ENCODE measurements around the gene SUMO2.
"Not testable (repeated sequence)": the region's sequence is repeated elsewhere in the genome, so short reads cannot be mapped to it uniquely, and the experiment has no call there.

The SUMO2 gene

DNA sequence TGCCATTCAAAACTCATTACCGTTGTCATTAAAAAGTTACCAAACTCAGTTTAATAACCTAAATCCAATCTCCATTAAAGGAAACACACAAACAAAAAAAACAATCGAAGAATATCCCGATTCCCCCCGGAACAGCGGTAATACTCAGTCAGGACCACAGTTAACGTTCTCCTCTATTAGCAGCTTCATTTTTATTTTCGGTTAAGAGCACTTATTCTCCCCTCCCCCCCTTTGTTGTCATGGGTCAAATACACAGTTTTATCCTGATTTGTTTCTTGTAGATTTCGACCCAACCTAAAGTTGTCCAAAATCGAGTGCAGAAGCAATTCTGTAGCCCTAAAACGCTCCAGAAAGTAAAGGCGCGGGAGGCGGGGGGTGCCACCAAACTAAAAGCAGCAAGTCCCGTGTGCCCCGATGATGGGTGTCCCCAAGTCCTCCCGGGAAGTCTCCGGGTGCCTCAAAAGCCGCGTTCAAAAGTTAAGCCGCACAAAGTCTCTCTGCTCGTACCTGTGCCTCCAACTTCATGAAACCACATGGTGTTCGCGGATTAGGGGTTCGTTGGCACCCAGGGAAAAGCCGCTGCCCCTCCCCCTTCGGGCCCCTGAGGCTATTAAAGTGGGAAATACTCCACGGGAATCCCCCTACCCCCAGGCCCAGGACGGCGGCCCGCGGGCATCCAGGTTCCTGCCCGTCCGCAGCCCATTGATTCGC, 996 bp downstream of the SUMO2 start:
- no peak for DNase-seq (ENCODE audit: low read depth, low spot score)

- DNase-seq (ENCODE audit: low read depth, low spot score), result no peak
Observed at GRCh38 chr17:75181110-75181509, 1.6 kb downstream of the SUMO2 start.

GRCh38 chr17:75178453-75178852, 4.3 kb downstream of the SUMO2 start:
- DNase-seq (ENCODE audit: low read depth, low spot score), result no peak

GRCh38 chr17:75176625-75177024, 6.1 kb downstream of the SUMO2 start:
- DNase-seq (ENCODE audit: low read depth, low spot score), result no peak

DNA sequence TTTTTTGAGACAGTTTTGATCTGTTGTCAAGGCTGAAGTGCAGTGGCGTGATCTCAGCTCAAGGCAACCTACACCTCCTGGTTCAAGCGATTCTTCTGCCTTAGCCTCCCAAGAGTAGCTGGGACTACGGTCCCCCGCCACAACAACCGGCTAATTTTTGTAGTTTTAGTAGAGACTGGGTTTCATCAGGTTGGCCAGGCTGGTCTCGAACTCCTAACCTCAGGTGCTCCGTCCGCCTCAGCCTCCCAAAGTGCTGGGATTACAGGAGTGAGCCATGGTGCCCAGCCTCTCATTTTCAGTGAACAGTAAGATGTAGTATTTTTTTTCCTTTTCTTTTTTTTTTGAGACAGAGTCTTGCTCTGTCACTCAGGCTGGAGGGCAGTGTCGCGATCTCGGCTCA, 7.8 kb downstream of the SUMO2 start:
- DNase-seq (ENCODE audit: low read depth, low spot score), result no peak

DNA sequence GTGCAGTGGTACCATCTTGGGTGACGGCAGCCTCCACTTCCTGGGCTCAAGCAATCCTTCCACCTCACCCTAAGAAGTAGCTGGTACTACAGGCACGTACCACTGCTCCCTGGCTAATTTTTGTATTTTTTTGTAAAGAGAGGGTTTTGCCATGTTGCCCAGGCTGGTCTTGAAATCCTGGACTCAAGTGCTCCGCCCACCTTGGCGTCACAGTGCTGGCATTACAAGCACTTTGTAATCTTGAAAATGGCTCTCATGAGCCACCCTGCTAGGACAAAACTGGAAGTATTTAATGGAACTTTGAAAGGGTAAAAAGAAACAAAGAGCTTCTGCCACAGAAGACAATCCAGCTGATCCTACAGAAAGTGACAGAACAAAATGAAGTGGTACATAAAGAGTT, 9.2 kb downstream of the SUMO2 start:
- no peak for DNase-seq (ENCODE audit: low read depth, low spot score)

- no peak for DNase-seq (ENCODE audit: low read depth, low spot score)
Observed at GRCh38 chr17:75168998-75169397, 13.8 kb downstream of the SUMO2 start.

DNA sequence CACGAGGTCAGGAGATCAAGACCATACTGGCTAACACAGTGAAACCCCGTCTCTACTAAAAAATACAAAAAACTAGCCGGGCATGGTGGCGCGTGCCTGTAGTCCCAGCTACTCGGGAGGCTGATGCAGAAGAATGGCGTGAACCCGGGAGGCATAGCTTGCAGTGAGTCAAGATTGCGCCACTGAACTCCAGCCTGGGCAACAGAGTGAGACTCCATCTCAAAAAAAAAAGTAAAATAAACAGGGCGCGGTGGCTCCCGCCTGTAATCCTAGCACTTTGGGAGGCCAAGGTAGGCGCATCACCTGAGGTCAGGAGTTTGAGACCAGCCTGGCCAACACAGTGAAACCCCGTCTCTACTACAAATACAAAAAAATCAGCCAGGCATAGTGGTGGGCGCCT, 18.2 kb downstream of the SUMO2 start:
- not testable (repeated sequence) for DNase-seq (ENCODE audit: low read depth, low spot score)

DNA sequence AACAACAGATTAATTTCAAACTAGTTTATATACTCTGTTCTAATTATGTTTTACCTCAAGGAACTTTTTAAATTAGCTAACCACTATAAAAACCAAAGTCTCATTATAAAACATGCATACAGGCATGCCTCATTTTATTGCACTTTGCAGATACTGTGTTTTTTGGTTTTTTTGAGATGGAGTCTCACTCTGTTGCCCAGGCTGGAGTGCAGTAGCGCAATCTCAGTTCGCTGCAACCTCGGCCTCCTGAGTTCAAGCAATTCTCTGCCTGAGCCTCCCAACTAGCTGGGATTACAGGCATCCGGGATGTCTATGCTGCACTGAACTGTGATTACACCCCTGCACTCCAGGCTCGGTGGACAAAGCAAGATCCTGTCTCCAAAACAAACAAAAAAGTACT, 19.7 kb downstream of the SUMO2 start:
- DNase-seq (ENCODE audit: low read depth, low spot score), result no peak

DNA sequence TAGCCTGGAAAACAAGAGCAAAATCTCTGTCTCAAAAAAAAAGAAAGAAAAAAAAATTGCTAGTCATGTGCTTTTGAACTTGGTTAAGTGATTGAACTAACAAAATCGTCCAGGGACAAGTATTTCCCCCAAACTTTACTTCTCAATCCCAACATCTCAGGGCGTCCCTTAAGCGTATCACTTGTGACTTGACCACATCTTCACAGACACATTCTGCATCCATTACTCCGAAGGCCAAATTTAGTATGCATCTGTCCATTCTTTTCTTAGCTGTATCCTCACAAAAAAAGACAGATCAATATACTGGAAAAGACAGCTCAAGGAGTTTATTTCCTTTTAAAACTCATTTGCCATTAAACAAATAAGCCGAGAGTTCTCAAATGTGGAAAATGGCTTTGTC, 22.5 kb downstream of the SUMO2 start:
- no peak for DNase-seq (ENCODE audit: low read depth, low spot score)

DNA sequence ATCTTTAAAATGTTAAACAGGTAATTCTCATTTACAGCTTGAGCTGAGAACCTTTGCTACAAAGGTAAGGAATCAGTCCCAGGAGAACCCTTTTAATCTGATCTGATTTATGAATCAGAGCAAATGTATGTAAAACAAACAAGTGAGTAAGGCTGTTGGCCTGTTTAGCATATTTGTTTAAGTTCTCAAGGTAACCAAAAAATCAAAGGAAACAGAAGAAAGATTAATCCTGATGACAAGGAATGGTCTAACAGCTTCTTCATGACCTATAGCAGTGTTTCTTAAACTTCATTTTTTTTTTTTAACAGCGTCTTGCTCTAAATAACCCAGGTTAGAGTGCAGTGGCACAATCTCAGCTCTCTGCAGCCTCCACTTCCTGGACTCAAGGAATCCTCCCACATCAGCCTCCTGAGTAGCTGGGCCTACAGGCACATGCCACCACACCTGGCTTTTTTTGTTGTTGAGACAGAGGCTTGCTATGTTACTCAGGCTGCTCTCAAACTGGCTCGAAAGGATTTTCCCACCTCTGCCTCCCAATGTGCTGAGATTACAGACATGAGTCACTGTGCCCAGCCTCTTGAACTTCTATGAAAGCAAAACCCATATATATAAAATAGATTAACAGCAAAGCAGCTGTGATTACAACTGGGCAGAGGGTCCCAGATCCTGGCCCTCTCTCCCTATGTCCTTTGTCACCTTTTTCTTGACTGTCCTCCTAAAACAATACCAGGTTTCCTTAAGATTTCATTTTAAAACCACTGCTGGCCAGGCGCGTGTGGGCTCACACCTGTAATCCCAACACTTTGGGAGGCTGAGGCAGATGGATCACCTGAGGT, 23.3 kb downstream of the SUMO2 start:
- no peak for DNase-seq (ENCODE audit: low read depth, low spot score)

DNA sequence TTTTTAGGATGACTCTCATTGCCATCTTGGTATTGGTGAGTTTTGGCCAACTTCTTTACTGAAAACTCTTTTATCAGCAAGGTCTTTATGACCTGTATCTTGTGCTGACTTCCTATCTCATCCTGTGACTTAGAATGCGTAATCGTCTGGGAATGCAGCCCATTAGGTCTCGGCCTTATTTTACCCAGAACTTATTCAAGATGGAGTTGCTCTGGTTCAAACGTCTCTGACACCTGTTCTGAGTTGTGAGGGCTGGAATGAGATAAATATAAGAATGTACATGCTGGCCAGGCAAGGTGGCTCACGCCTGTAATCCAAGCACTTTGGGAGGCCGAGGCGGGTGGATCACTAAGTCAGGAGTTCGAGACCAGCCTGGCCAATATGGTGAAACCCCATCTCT, 24.3 kb downstream of the SUMO2 start:
- DNase-seq (ENCODE audit: low read depth, low spot score), result not testable (repeated sequence)

GRCh38 chr17:75155191-75155601, 27.6 kb downstream of the SUMO2 start:
- no peak for DNase-seq (ENCODE audit: low read depth, low spot score)

DNA sequence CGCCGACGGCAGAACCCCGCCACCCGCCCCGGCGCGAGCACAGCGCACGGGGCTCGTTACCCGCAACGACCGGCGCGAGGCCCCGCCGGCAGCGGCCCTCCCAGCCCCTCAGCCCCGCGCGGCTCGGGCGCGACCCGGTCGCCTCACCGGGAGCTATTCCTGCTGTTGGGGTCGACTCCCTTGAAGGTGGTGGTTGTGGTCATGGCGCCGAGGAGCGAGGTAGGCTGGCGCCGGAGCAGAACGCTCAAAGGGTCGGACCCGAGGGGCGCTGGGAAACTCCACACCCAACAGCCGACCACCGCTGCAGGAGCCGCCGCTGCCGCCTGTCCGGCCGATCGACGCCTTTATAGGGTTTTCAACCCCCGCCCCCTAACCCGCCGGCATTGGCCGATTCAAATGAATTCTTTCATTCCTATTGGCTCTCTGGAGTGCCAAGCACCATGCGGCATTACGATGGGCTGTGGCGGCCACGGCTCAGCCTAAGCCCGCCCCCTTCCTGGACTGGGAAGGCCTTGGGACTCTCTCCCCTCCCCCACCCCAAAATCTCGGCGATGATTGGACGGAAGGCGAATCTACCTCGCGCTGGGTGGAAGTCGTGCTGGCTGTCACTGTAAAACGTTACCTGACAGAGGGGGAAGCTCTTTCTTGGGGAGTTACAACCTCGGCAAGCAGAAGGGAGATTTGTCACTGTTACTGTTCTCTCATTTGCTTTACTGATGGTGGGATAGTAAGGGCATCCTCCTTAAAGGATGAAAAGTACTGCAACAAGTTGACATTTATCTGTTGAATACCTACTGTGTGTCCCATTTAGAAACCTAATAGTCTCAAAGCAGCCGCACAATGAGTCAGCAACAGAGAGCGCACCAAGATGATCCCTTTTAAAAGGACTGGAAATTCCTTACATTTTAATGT, 28.3 kb downstream of the SUMO2 start, which contains the start of gene JPT1:
JPT1 (minus strand) TSS at position 318 of the 912 bp plus-strand sequence; CDS start at position 203, 115 bp downstream.
- DNase-seq (ENCODE audit: low read depth, low spot score), result peak; percentile 94

DNA sequence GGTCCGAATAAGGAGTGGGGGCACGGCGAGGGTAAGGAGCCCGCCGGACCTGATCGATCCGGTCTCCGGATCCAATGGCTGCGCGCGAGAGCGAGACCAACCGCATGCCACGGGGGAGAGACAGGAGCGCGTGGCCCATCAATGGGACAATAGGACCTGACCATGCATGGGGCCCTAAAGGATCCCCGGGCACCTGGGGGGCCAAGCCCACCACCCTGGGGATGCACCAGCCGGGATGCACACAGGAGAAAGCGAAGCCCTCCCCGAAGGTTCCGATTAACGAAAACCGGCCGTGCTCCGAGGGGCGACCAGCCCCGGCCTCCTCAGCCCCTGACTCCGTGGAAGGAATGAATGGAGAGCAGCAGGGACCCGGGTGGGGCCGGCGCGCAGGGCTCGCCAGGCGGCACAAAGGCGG, 29.0 kb downstream of the SUMO2 start:
- no peak for DNase-seq (ENCODE audit: low read depth, low spot score)

DNA sequence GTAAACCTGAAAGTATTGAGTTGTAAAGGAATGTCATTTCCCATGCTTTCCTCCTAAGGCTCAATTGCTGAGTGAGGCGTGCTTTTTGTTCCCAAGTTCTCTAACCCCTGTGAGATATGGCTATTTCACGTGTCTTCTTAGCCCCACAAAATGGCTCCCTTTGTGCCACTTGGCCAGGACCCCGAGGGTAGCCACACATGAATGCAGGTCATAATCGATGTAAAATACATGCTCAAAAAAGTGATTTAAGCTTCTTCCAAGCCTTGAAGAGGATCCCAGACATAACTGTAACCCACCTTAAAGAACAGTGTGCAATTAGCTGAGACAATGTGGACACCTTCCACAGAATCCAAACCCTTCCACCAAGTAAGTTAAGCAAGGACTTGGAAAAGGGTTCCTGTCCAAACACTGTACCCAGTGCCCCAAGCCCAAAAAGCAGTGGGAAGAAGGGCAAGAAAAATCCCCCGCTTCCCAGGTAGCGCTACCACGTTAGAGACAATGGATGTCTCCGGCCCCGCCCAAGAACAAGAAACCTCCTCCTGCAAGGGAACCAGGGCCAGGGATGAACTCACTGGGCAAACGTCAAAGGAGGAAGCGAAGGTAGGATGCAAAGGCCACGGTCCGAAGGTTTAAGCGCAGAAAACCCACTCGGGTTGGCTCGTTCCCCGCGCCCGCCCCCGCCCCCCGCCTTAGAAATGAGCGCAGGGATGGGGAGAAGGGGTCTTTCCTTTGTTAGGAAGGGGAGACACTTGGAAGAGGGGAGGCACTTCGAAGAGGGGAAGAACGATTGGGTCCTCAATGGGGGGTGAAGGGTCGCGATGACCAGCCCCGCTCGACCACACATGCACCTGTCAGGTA, 29.6 kb downstream of the SUMO2 start:
- DNase-seq (ENCODE audit: low read depth, low spot score), result no peak

DNA sequence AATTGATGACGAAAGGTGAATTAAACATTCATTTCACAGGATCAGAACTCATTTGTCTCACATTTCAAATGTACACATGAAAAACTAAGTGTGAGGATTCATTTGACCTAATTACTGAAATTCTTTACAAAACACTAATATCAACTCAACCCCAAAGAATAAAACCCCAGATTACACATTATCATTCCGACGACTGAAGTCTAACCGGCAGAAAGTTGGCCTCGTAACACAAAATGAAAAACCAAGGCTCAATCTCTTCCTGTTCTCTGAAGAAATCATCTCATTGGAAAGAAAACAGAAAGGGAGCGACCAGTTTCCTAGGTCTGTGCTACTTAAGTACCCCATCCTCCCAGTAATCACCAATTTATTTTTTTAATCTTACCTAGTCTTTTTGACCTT, 30.2 kb downstream of the SUMO2 start:
- no peak for DNase-seq (ENCODE audit: low read depth, low spot score)

DNA sequence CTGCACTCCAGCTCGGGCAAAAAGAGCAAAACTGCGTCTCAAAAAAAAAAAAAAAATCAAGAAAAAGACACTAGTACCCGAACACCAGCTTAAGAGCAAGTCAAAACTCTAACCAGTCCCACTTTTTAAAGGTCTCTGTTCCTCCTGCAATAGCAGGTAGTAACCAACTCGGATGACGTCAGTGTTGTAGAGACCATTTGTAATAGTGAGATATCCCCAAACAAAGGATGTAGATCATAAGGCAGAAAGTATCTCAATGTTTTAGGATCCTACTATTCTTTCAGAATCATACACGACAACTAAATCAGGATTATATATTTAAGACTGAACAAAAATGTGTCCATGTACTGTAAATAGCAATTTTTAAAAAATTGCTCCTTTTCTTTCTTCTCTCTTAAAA, 30.8 kb downstream of the SUMO2 start:
- DNase-seq (ENCODE audit: low read depth, low spot score), result no peak

GRCh38 chr17:75147878-75148546, 34.7 kb downstream of the SUMO2 start:
- no peak for DNase-seq (ENCODE audit: low read depth, low spot score)

- DNase-seq (ENCODE audit: low read depth, low spot score), result no peak
Observed at GRCh38 chr17:75146592-75146991, 36.2 kb downstream of the SUMO2 start.
